ENCODE data around the gene KLHL15.

DNA sequence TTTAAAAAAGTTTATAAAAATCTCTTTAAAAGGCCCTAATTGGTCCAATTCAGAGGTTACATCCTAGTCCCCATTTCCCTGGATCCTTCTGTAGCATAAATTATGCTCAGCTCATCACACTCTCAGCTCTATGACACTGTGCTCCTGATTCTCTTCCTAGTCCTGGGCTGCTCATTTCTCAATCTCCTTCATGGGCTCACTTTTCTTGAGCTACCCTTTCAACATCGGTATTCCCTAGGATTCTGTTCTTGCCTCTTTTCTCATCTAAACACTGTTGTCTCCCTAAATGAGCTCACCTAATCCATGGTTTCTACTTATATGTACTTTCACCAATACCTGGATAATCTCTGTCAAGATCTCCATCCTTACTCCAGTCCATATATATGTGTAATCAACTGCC lies 14.7 kb downstream of the KLHL15 start:
- TF ChIP-seq, protein P1, sequence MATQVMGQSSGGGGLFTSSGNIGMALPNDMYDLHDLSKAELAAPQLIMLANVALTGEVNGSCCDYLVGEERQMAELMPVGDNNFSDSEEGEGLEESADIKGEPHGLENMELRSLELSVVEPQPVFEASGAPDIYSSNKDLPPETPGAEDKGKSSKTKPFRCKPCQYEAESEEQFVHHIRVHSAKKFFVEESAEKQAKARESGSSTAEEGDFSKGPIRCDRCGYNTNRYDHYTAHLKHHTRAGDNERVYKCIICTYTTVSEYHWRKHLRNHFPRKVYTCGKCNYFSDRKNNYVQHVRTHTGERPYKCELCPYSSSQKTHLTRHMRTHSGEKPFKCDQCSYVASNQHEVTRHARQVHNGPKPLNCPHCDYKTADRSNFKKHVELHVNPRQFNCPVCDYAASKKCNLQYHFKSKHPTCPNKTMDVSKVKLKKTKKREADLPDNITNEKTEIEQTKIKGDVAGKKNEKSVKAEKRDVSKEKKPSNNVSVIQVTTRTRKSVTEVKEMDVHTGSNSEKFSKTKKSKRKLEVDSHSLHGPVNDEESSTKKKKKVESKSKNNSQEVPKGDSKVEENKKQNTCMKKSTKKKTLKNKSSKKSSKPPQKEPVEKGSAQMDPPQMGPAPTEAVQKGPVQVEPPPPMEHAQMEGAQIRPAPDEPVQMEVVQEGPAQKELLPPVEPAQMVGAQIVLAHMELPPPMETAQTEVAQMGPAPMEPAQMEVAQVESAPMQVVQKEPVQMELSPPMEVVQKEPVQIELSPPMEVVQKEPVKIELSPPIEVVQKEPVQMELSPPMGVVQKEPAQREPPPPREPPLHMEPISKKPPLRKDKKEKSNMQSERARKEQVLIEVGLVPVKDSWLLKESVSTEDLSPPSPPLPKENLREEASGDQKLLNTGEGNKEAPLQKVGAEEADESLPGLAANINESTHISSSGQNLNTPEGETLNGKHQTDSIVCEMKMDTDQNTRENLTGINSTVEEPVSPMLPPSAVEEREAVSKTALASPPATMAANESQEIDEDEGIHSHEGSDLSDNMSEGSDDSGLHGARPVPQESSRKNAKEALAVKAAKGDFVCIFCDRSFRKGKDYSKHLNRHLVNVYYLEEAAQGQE (IDR thresholded peaks at IDR 0.05; ENCODE audit: low read depth), result no peak
- TF ChIP-seq, protein P2, sequence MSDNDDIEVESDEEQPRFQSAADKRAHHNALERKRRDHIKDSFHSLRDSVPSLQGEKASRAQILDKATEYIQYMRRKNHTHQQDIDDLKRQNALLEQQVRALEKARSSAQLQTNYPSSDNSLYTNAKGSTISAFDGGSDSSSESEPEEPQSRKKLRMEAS (IDR thresholded peaks at IDR 0.05), result no peak
- TF ChIP-seq NFIC (IDR thresholded peaks at IDR 0.05) (no peak), YY1 (IDR thresholded peaks at IDR 0.05; ENCODE audit: low read depth) (no peak)
- TF ChIP-seq, protein P3, sequence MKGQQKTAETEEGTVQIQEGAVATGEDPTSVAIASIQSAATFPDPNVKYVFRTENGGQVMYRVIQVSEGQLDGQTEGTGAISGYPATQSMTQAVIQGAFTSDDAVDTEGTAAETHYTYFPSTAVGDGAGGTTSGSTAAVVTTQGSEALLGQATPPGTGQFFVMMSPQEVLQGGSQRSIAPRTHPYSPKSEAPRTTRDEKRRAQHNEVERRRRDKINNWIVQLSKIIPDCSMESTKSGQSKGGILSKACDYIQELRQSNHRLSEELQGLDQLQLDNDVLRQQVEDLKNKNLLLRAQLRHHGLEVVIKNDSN (IDR thresholded peaks at IDR 0.05), result no peak
